IPS-18a (cell line): Measurements from ENCODE around the gene OR13A1.
"Not testable (repeated sequence)": the region's sequence is repeated elsewhere in the genome, so short reads cannot be mapped to it uniquely, and the experiment has no call there.

Source experiments
- H3K27ac ChIP-seq: one replicate; pipeline ENCODE4 v1.5.1; 2013; ENCODE audit warnings: low read length
- H3K27me3 ChIP-seq: one replicate; pipeline ENCODE4 v1.6.1; 2013; ENCODE audit warnings: mild to moderate bottlenecking, low read length; ENCODE audit not compliant: control insufficient read depth, insufficient read depth
- H3K36me3 ChIP-seq: one replicate; pipeline ENCODE4 v1.6.1; 2013; ENCODE audit warnings: low read depth, low read length; ENCODE audit not compliant: control insufficient read depth
- H3K4me1 ChIP-seq: one replicate; pipeline ENCODE4 v1.6.1; 2013; ENCODE audit warnings: low read depth, low read length; ENCODE audit not compliant: control insufficient read depth
- H3K4me3 ChIP-seq: one replicate; pipeline ENCODE4 v1.5.1; 2013; ENCODE audit warnings: low read length
- H3K9ac ChIP-seq: one replicate; pipeline ENCODE4 v1.6.1; 2013; ENCODE audit warnings: mild to moderate bottlenecking, low read length, moderate library complexity
- H3K9me3 ChIP-seq: one replicate; pipeline ENCODE4 v1.6.1; 2013; ENCODE audit warnings: low read depth, low read length; ENCODE audit not compliant: control insufficient read depth

The OR13A1 gene

GRCh38 chr10:45326864-45327263 is 11.5 kb upstream of the OR13A1 start:
- not testable (repeated sequence) for H3K4me3 ChIP-seq, H3K27ac ChIP-seq, H3K9me3 ChIP-seq, H3K4me1 ChIP-seq, H3K36me3 ChIP-seq, H3K27me3 ChIP-seq, H3K9ac ChIP-seq

GRCh38 chr10:45325116-45325515 is 9.7 kb upstream of the OR13A1 start:
- Histone ChIP-seq H3K36me3 (no peaks in the 10 kb centered on the region), H3K27ac (no peak overlapping the region), H3K9me3 (peaks cover under 1% of the 10 kb centered on the region), H3K4me1 (no peaks in the 10 kb centered on the region), H3K9ac (no peak overlapping the region), H3K4me3 (no peak overlapping the region), H3K27me3 (no peaks in the 10 kb centered on the region)

GRCh38 chr10:45319702-45320101 is 4.3 kb upstream of the OR13A1 start:
- no peaks in the 10 kb centered on the region for H3K36me3 ChIP-seq

GRCh38 chr10:45313264-45313873 is 2.0 kb downstream of the OR13A1 start:
- H3K27ac ChIP-seq: no peak overlapping the region
- no peak overlapping the region for H3K9ac ChIP-seq
- H3K4me3 ChIP-seq: no peak overlapping the region
- no peaks in the 10 kb centered on the region for H3K9me3 ChIP-seq
- no peaks in the 10 kb centered on the region for H3K27me3 ChIP-seq
- no peaks in the 10 kb centered on the region for H3K4me1 ChIP-seq
- H3K36me3 ChIP-seq: no peaks in the 10 kb centered on the region

More at GRCh38 chr10:45319702-45320101, 4.3 kb upstream of the OR13A1 start:
- no peak overlapping the region for H3K4me3 ChIP-seq
- H3K27ac ChIP-seq: no peak overlapping the region
- peaks cover 10% of the 10 kb centered on the region for H3K9me3 ChIP-seq
- no peaks in the 10 kb centered on the region for H3K27me3 ChIP-seq
- no peak overlapping the region for H3K9ac ChIP-seq
- no peaks in the 10 kb centered on the region for H3K4me1 ChIP-seq

- no peaks in the 10 kb centered on the region for H3K27me3 ChIP-seq
- peaks cover 9% of the 10 kb centered on the region for H3K4me1 ChIP-seq
- no peak overlapping the region for H3K27ac ChIP-seq
- no peak overlapping the region for H3K4me3 ChIP-seq
- no peaks in the 10 kb centered on the region for H3K9me3 ChIP-seq
- H3K9ac ChIP-seq: no peak overlapping the region
- H3K36me3 ChIP-seq: no peaks in the 10 kb centered on the region
Measured at GRCh38 chr10:45308707-45309106, 6.7 kb downstream of the OR13A1 start.

GRCh38 chr10:45302573-45302972 is 12.8 kb downstream of the OR13A1 start:
- Histone ChIP-seq H3K36me3 (no peaks in the 10 kb centered on the region), H3K9ac (no peak overlapping the region), H3K27me3 (no peaks in the 10 kb centered on the region), H3K9me3 (no peaks in the 10 kb centered on the region), H3K4me3 (no peak overlapping the region), H3K4me1 (peaks cover 9% of the 10 kb centered on the region), H3K27ac (no peak overlapping the region)

- H3K4me1 ChIP-seq, H3K27me3 ChIP-seq, H3K4me3 ChIP-seq, H3K27ac ChIP-seq, H3K9ac ChIP-seq, H3K36me3 ChIP-seq, H3K9me3 ChIP-seq: not testable (repeated sequence)
Measured at GRCh38 chr10:45298341-45298955, 17.0 kb downstream of the OR13A1 start.

GRCh38 chr10:45294681-45295080 is 20.7 kb downstream of the OR13A1 start:
- Histone ChIP-seq H3K9ac (no peak overlapping the region), H3K27ac (no peak overlapping the region), H3K9me3 (no peaks in the 10 kb centered on the region), H3K27me3 (no peaks in the 10 kb centered on the region), H3K36me3 (no peaks in the 10 kb centered on the region), H3K4me1 (no peaks in the 10 kb centered on the region), H3K4me3 (no peak overlapping the region)

GRCh38 chr10:45286980-45287379 is 28.4 kb downstream of the OR13A1 start:
- Histone ChIP-seq H3K27ac (no peak overlapping the region), H3K4me3 (no peak overlapping the region), H3K9ac (no peak overlapping the region), H3K36me3 (no peaks in the 10 kb centered on the region), H3K27me3 (no peaks in the 10 kb centered on the region), H3K4me1 (no peaks in the 10 kb centered on the region), H3K9me3 (no peaks in the 10 kb centered on the region)

- Histone ChIP-seq H3K27me3 (no peaks in the 10 kb centered on the region), H3K27ac (no peak overlapping the region), H3K4me3 (no peak overlapping the region), H3K36me3 (no peaks in the 10 kb centered on the region), H3K9me3 (no peaks in the 10 kb centered on the region), H3K9ac (no peak overlapping the region), H3K4me1 (peaks cover 15% of the 10 kb centered on the region)
Measured at GRCh38 chr10:45282061-45282460, 33.3 kb downstream of the OR13A1 start.

GRCh38 chr10:45280113-45280760 is 35.2 kb downstream of the OR13A1 start:
- Histone ChIP-seq H3K9ac (no peak overlapping the region), H3K27me3 (no peaks in the 10 kb centered on the region), H3K27ac (no peak overlapping the region), H3K4me3 (no peak overlapping the region), H3K4me1 (peaks cover 15% of the 10 kb centered on the region), H3K36me3 (no peaks in the 10 kb centered on the region), H3K9me3 (no peaks in the 10 kb centered on the region)

- H3K9me3 ChIP-seq: no peaks in the 10 kb centered on the region
- no peak overlapping the region for H3K9ac ChIP-seq
- H3K4me3 ChIP-seq: no peak overlapping the region
- no peak overlapping the region for H3K27ac ChIP-seq
- H3K36me3 ChIP-seq: no peaks in the 10 kb centered on the region
- peaks cover 15% of the 10 kb centered on the region for H3K4me1 ChIP-seq
- no peaks in the 10 kb centered on the region for H3K27me3 ChIP-seq
Measured at GRCh38 chr10:45279682-45280081, 35.7 kb downstream of the OR13A1 start.
